Neuron (in vitro differentiated cells): ENCODE results near the gene SDHB.

Experiments used
- H2AFZ ChIP-seq: one replicate; pipeline ENCODE4 v1.6.1; 2013; ENCODE audit warnings: low read depth, mild to moderate bottlenecking, inconsistent platforms, low read length, moderate library complexity
- H3K27me3 ChIP-seq: one replicate; pipeline ENCODE4 v1.6.1; 2013; ENCODE audit warnings: low read length; ENCODE audit not compliant: insufficient read depth
- H3K36me3 ChIP-seq: one replicate; pipeline ENCODE4 v1.6.1; 2013; ENCODE audit warnings: low read length; ENCODE audit not compliant: insufficient read depth
- H3K4me1 ChIP-seq: one replicate; pipeline ENCODE4 v1.6.1; 2013; ENCODE audit warnings: low read length; ENCODE audit not compliant: insufficient read depth
- H3K4me3 ChIP-seq: 2 replicates; pipeline ENCODE4 v1.5.1; 2013; ENCODE audit warnings: mild to moderate bottlenecking, low read length, moderate library complexity
- H3K9me3 ChIP-seq: one replicate; pipeline ENCODE4 v1.6.1; 2013; ENCODE audit warnings: low read length

The SDHB gene

GRCh38 chr1:17011439-17012307, 42.2 kb downstream of the SDHB start, which contains the start of gene ATP13A2:
Gene ATP13A2 (minus strand): TSS chr1:17011928. CDS start chr1:17011738, 190 bp downstream.
- Histone ChIP-seq H3K4me3 (peak within 1 kb of the TSS; percentile 87), H3K27me3 (no peaks in the 10 kb centered on the region), H3K36me3 (no peaks in the 10 kb centered on the region), H3K9me3 (no peaks in the 10 kb centered on the region), H2AFZ (peak within 1 kb of the TSS; percentile 70), H3K4me1 (peaks cover 26% of the 10 kb centered on the region)

GRCh38 chr1:17011092-17011438, 42.8 kb downstream of the SDHB start:
- H3K36me3 ChIP-seq, result no peaks in the 10 kb centered on the region
- H2AFZ ChIP-seq, result peak overlapping the region; percentile 70
- H3K4me3 ChIP-seq, result peak overlapping the region; percentile 87
- H3K4me1 ChIP-seq, result peaks cover 22% of the 10 kb centered on the region
- H3K9me3 ChIP-seq, result no peaks in the 10 kb centered on the region
- H3K27me3 ChIP-seq, result no peaks in the 10 kb centered on the region

DNA sequence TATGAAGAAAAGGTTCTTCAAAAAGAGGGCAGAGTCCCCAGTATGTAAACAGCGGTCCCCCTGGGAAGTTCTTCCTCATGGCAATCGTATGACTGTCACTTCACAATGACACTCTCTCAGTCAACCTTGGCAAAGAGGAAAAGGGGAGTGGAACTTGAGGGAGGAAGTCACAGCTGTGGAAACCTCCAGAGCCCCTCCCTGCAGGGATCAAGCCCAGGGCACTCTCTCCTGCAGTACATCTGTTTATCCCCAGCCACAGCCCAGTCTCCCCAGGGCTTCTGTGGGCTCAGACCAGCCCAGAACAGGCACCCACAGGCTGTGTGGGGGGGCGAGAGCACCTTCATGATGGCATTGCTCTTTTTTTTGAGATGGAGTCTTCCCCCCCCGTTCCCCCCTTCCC, 44.1 kb downstream of the SDHB start:
- no peaks in the 10 kb centered on the region for H3K27me3 ChIP-seq
- H3K36me3 ChIP-seq, result peaks cover 7% of the 10 kb centered on the region
- H3K4me3 ChIP-seq, result no peak overlapping the region
- peaks cover 16% of the 10 kb centered on the region for H3K4me1 ChIP-seq
- H2AFZ ChIP-seq, result no peak overlapping the region
- H3K9me3 ChIP-seq, result no peaks in the 10 kb centered on the region

GRCh38 chr1:17008208-17008855, 45.5 kb downstream of the SDHB start:
- H3K4me3 ChIP-seq, result no peak overlapping the region
- no peaks in the 10 kb centered on the region for H3K9me3 ChIP-seq
- H3K27me3 ChIP-seq, result no peaks in the 10 kb centered on the region

DNA sequence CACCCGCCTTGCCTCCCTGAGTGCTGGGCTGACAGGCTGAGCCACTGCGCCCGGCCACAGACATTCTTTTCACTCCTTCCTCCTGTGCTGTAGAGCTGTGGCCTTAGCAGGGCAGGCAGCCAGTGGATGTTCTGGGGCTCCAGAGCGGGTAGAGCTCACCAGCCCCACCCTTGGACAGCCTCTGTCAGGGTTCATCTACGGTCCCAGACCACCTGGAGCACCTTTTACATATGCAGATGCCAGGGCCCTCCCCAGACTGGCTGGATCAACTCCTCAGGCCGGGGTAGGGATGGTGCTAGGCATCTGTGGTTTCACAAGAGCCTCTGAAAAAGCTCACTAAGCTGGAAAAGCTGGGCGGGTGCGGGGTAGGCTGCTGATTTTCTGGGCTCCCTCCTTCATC, 46.7 kb downstream of the SDHB start:
- Histone ChIP-seq H3K4me3 (no peak overlapping the region), H3K4me1 (peaks cover 10% of the 10 kb centered on the region), H2AFZ (no peak overlapping the region), H3K9me3 (no peaks in the 10 kb centered on the region), H3K27me3 (no peaks in the 10 kb centered on the region), H3K36me3 (peaks cover 25% of the 10 kb centered on the region)

More at GRCh38 chr1:17008208-17008855, 45.5 kb downstream of the SDHB start:
- H2AFZ ChIP-seq, result no peak overlapping the region
- peaks cover 16% of the 10 kb centered on the region for H3K36me3 ChIP-seq
- H3K4me1 ChIP-seq, result peaks cover 16% of the 10 kb centered on the region

- no peak overlapping the region for H3K4me3 ChIP-seq
- no peaks in the 10 kb centered on the region for H3K9me3 ChIP-seq
- no peak overlapping the region for H2AFZ ChIP-seq
- H3K36me3 ChIP-seq, result peaks cover 33% of the 10 kb centered on the region
- no peaks in the 10 kb centered on the region for H3K27me3 ChIP-seq
- peaks cover 4% of the 10 kb centered on the region for H3K4me1 ChIP-seq
Measured at GRCh38 chr1:17005365-17005740, 48.5 kb downstream of the SDHB start.

GRCh38 chr1:17004466-17005364, 49.1 kb downstream of the SDHB start:
- H3K9me3 ChIP-seq, result no peaks in the 10 kb centered on the region
- no peak overlapping the region for H3K4me3 ChIP-seq
- no peaks in the 10 kb centered on the region for H3K27me3 ChIP-seq
- peaks cover 33% of the 10 kb centered on the region for H3K36me3 ChIP-seq
- H3K4me1 ChIP-seq, result peaks cover 4% of the 10 kb centered on the region
- H2AFZ ChIP-seq, result no peak overlapping the region

- no peak overlapping the region for H3K4me3 ChIP-seq
- no peaks in the 10 kb centered on the region for H3K9me3 ChIP-seq
- H2AFZ ChIP-seq, result no peak overlapping the region
- H3K27me3 ChIP-seq, result no peaks in the 10 kb centered on the region
- peaks cover 4% of the 10 kb centered on the region for H3K4me1 ChIP-seq
- peaks cover 33% of the 10 kb centered on the region for H3K36me3 ChIP-seq
Measured at GRCh38 chr1:17002524-17002902, 51.3 kb downstream of the SDHB start.

GRCh38 chr1:17001760-17002523, 51.9 kb downstream of the SDHB start:
- Histone ChIP-seq H3K4me3 (no peak overlapping the region), H3K9me3 (no peaks in the 10 kb centered on the region), H3K27me3 (no peaks in the 10 kb centered on the region), H3K4me1 (peaks cover 4% of the 10 kb centered on the region), H2AFZ (no peak overlapping the region), H3K36me3 (peaks cover 33% of the 10 kb centered on the region)

DNA sequence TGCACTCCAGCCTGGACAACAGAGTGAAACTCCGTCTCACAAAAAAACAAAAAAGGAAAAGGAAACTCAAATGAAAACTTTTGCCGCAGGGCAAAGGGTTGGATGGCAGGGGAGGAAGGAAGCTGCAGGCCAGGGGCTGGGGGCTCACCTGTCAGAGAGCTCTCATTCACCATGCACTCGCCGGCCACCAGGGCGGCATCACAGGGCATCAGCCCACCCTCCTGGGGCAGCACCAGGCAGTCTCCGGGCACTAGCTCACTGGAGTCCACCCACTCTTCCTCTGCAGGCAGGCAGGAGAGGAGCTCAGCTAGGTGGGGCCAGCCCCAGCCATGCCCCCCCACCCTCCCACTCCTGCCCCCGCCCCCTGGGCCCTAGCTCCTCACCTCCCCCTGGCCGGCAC, 54.0 kb downstream of the SDHB start:
- H2AFZ ChIP-seq, result no peak overlapping the region
- no peaks in the 10 kb centered on the region for H3K27me3 ChIP-seq
- no peak overlapping the region for H3K4me3 ChIP-seq
- peaks cover 30% of the 10 kb centered on the region for H3K36me3 ChIP-seq
- no peaks in the 10 kb centered on the region for H3K9me3 ChIP-seq
- peaks cover 4% of the 10 kb centered on the region for H3K4me1 ChIP-seq

- H3K36me3 ChIP-seq, result peaks cover 20% of the 10 kb centered on the region
- peaks cover 4% of the 10 kb centered on the region for H3K4me1 ChIP-seq
- no peaks in the 10 kb centered on the region for H3K27me3 ChIP-seq
- H3K9me3 ChIP-seq, result no peaks in the 10 kb centered on the region
- no peak overlapping the region for H3K4me3 ChIP-seq
- no peak overlapping the region for H2AFZ ChIP-seq
Measured at GRCh38 chr1:16998589-16998988, 55.2 kb downstream of the SDHB start.

GRCh38 chr1:16996845-16997244, 57.0 kb downstream of the SDHB start:
- H3K36me3 ChIP-seq, result peaks cover 8% of the 10 kb centered on the region
- H3K9me3 ChIP-seq, result no peaks in the 10 kb centered on the region
- H2AFZ ChIP-seq, result no peak overlapping the region
- H3K27me3 ChIP-seq, result no peaks in the 10 kb centered on the region
- H3K4me3 ChIP-seq, result no peak overlapping the region
- peaks cover 4% of the 10 kb centered on the region for H3K4me1 ChIP-seq
